Common myeloid progenitor, CD34-positive (primary cell): Measurements from ENCODE around the gene IL9R.
"Not testable (repeated sequence)": the region's sequence is repeated elsewhere in the genome, so short reads cannot be mapped to it uniquely, and the experiment has no call there.

Experiments
- CTCF ChIA-PET: fragments of 350-600 bp; sonication (Branson Sonifier 250); formaldehyde crosslinking; loops from one replicate; lab custom pipeline; 2021; ENCODE audit warnings: antibody characterized with exemption; lab: Charles Lee
- POLR2A ChIA-PET: fragments of 350-600 bp; sonication (Branson Sonifier 250); formaldehyde crosslinking; loops from one replicate; lab custom pipeline; 2021; ENCODE audit warnings: antibody characterized with exemption; lab: Charles Lee
- DNase-seq, 3 donors: peaks; one replicate each; pipeline versions ENCODE4 v3.0.0 to v3.0.0-alpha.2; 2013
- H3K27ac ChIP-seq, 2 experiments: 1 replicate in 1 of 2; 2 replicates in 1 of 2; pipeline ENCODE4 v1.7.0; 2013; ENCODE audit warnings: inconsistent platforms in 2 of 2, low read length in 2 of 2, mild to moderate bottlenecking in 2 of 2, low read depth in 1 of 2, moderate library complexity in 1 of 2; ENCODE audit not compliant: severe bottlenecking in 2 of 2, insufficient read depth in 1 of 2, poor library complexity in 1 of 2
- H3K27me3 ChIP-seq, 5 experiments: replicated peaks in 2 of 5; 1 replicate in 3 of 5; 2 replicates in 2 of 5; pipeline versions ENCODE4 v1.6.1 to v1.7.0; 2013; ENCODE audit warnings: low read length in 4 of 5, mild to moderate bottlenecking in 2 of 5, moderate library complexity in 2 of 5, inconsistent platforms in 1 of 5; ENCODE audit not compliant: insufficient read depth in 5 of 5, control insufficient read depth in 4 of 5
- H3K36me3 ChIP-seq, 4 experiments: 1 replicate in 2 of 4; 2 replicates in 2 of 4; pipeline versions ENCODE4 v1.6.1 to v1.7.0; 2013; ENCODE audit warnings: low read length in 3 of 4, control low read depth in 1 of 4, mild to moderate bottlenecking in 1 of 4; ENCODE audit not compliant: control insufficient read depth in 4 of 4, insufficient read depth in 4 of 4
- H3K4me1 ChIP-seq, 4 experiments: 1 replicate in 3 of 4; 2 replicates in 1 of 4; pipeline versions ENCODE4 v1.6.1 to v1.7.1; 2013; ENCODE audit warnings: low read length in 3 of 4, mild to moderate bottlenecking in 3 of 4, control low read depth in 1 of 4, inconsistent platforms in 1 of 4, moderate library complexity in 1 of 4; ENCODE audit not compliant: control insufficient read depth in 4 of 4, insufficient read depth in 4 of 4; ENCODE audit errors: control extremely low read depth in 1 of 4
- H3K4me3 ChIP-seq, 7 experiments: 1 replicate in 4 of 7; 2 replicates in 3 of 7; pipeline versions ENCODE4 v1.5.1 to v1.7.0; 2013; ENCODE audit warnings: mild to moderate bottlenecking in 7 of 7, low read length in 6 of 7, moderate library complexity in 6 of 7, inconsistent platforms in 2 of 7, low read depth in 2 of 7, control low read depth in 1 of 7; ENCODE audit not compliant: insufficient read depth in 4 of 7, control insufficient read depth in 1 of 7; ENCODE audit errors: extremely low read depth in 1 of 7
- H3K9me3 ChIP-seq, 5 experiments: 1 replicate in 4 of 5; 2 replicates in 1 of 5; pipeline versions ENCODE4 v1.6.1 to v1.7.1; 2013; ENCODE audit warnings: low read length in 4 of 5, mild to moderate bottlenecking in 2 of 5, inconsistent platforms in 1 of 5, low read depth in 1 of 5, moderate library complexity in 1 of 5; ENCODE audit not compliant: control insufficient read depth in 4 of 5, insufficient read depth in 2 of 5; ENCODE audit errors: control extremely low read depth in 1 of 5
- WGBS: methylation state at CpG from one replicate; pipeline ENCODE4 v1.1.5; 2013; ENCODE audit not compliant: insufficient coverage; 5-methylcytosine and 5-hydroxymethylcytosine counted together

IL9R gene

GRCh38 chrX:156001667-156002021 is 4.1 kb downstream of the IL9R start:
- Histone ChIP-seq H3K9me3 (no peaks in the 10 kb centered on the region), H3K27me3 (no peaks in the 10 kb centered on the region), H3K4me1 (peaks cover 6 to 82% (median 69%) of the 10 kb centered on the region in 4 experiments), H3K27ac (peak overlapping the region; percentile 64 to 72), H3K36me3 (no peaks in the 10 kb centered on the region), H3K4me3 (peak overlapping the region in 1 of 7 experiments; percentile 49)
- CTCF ChIA-PET, result no interaction called here
- DNase-seq, result peak; percentile 97 to 99 (median 98)
- 0% methylated on average over 3 of the region's 6 CpGs for WGBS
- POLR2A ChIA-PET, result no interaction called here

- ChIA-PET POLR2A (no interaction called here), CTCF (no interaction called here)
- peaks cover 6 to 76% (median 64%) of the 10 kb centered on the region in 4 experiments for H3K4me1 ChIP-seq
- no peaks in the 10 kb centered on the region for H3K9me3 ChIP-seq
- no peak overlapping the region for H3K4me3 ChIP-seq
- no peaks in the 10 kb centered on the region for H3K36me3 ChIP-seq
- no peaks in the 10 kb centered on the region for H3K27me3 ChIP-seq
- WGBS, result 75% methylated on average over 2 of the region's 3 CpGs
- peak in 2 of 3 donors; percentile 49 to 52 for DNase-seq
- peak overlapping the region in 1 of 2 experiments; percentile 72 for H3K27ac ChIP-seq
These were observed 5.0 kb downstream of the IL9R start for GRCh38 chrX:156002507-156002906.

- ChIA-PET CTCF (no interaction called here), POLR2A (no interaction called here)
- Histone ChIP-seq H3K4me3 (peak overlapping the region in 1 of 7 experiments; percentile 16), H3K27ac (no peak overlapping the region), H3K27me3 (no peaks in the 10 kb centered on the region), H3K9me3 (no peaks in the 10 kb centered on the region), H3K4me1 (peaks cover 6 to 64% (median 53%) of the 10 kb centered on the region in 4 experiments), H3K36me3 (no peaks in the 10 kb centered on the region)
- WGBS, result 72% methylated on average over 13 of the region's 14 CpGs
- peak in 2 of 3 donors; percentile 40 to 49 for DNase-seq
These were observed 6.1 kb downstream of the IL9R start for GRCh38 chrX:156003486-156004185.

- 94% methylated on average over 2 of the region's 2 CpGs for WGBS
- H3K4me1 ChIP-seq, result peaks cover 6 to 59% (median 48%) of the 10 kb centered on the region in 4 experiments
- H3K27me3 ChIP-seq, result no peaks in the 10 kb centered on the region
- H3K4me3 ChIP-seq, result peak overlapping the region in 1 of 7 experiments; percentile 38
- H3K36me3 ChIP-seq, result no peaks in the 10 kb centered on the region
- no peaks in the 10 kb centered on the region for H3K9me3 ChIP-seq
- ChIA-PET POLR2A (no interaction called here), CTCF (no interaction called here)
- H3K27ac ChIP-seq, result no peak overlapping the region
- no peak for DNase-seq
These were observed 6.8 kb downstream of the IL9R start for GRCh38 chrX:156004256-156004655.

DNA sequence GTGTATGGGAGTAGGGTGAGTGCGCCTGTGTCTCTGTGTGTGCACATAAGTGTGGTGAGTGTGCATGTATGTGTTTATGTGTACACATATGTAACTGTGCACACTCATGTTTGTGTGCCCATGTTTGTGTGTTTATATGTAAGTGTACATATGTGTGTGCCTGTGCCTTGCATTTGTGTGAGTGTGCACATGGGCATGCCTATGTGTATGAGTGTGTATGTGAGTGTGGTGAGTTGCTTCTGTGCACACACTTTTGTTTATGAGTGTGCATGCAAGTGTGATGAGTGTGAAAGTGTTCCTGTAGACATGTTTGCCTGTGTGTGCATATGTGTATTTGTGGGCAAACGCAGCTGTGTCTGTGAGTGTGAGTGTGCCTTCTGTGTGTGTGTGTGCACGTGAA is 7.2 kb downstream of the IL9R start:
- DNase-seq, result peak in 1 of 3 donors; percentile 8
- POLR2A ChIA-PET, result no interaction called here
- no peaks in the 10 kb centered on the region for H3K36me3 ChIP-seq
- 100% methylated on average over 1 of the region's 3 CpGs for WGBS
- peak overlapping the region in 1 of 7 experiments; percentile 38 for H3K4me3 ChIP-seq
- H3K9me3 ChIP-seq, result no peaks in the 10 kb centered on the region
- H3K27ac ChIP-seq, result no peak overlapping the region
- no peaks in the 10 kb centered on the region for H3K27me3 ChIP-seq
- peaks cover 6 to 56% (median 46%) of the 10 kb centered on the region in 4 experiments for H3K4me1 ChIP-seq
- CTCF ChIA-PET, result no interaction called here

DNA sequence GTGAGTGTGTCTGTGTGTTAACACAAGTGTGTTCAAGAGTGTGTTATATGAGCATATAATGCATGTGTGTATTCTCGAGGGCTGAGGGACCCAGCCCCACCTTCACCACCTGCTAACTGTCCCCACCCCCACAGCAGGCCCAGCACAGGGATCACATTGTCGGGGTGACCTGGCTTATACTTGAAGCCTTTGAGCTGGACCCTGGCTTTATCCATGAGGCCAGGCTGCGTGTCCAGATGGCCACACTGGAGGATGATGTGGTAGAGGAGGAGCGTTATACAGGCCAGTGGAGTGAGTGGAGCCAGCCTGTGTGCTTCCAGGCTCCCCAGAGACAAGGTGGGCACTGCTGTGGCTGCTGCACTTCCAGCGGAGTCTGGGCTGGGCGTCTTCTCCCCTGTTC is 7.6 kb downstream of the IL9R start:
- CTCF ChIA-PET, result no interaction called here

GRCh38 chrX:156006468-156006867 is 9.0 kb downstream of the IL9R start:
- POLR2A ChIA-PET, H3K27ac ChIP-seq, CTCF ChIA-PET, DNase-seq, H3K9me3 ChIP-seq, H3K27me3 ChIP-seq, H3K4me3 ChIP-seq, H3K36me3 ChIP-seq: not testable (repeated sequence)
- 100% methylated on average over 2 of the region's 8 CpGs for WGBS
- H3K4me1 ChIP-seq, result peaks cover 6 to 46% (median 32%) of the 10 kb centered on the region in 4 experiments

More for the DNA sequence above, 7.6 kb downstream of the IL9R start:
- Histone ChIP-seq H3K27ac (no peak overlapping the region), H3K36me3 (no peaks in the 10 kb centered on the region), H3K9me3 (no peaks in the 10 kb centered on the region), H3K4me3 (no peak overlapping the region), H3K27me3 (no peaks in the 10 kb centered on the region), H3K4me1 (peaks cover 6 to 54% (median 45%) of the 10 kb centered on the region in 4 experiments)
- WGBS, result no CpG with 5 or more reads among the region's 6 CpGs
- POLR2A ChIA-PET, result no interaction called here
- no peak for DNase-seq
